Gastroesophageal sphincter (tissue), 4 donors: ENCODE data around the gene OR7A5. TPM values are rescaled to one million over a fixed set of nuclear protein-coding genes. Genes with fewer than 3 reads are reported as not detected.
"Not testable (repeated sequence)": the region's sequence is repeated elsewhere in the genome, so short reads cannot be mapped to it uniquely, and the experiment has no call there.

Experiments used
- ATAC-seq: fragments of 150-250 bp; one replicate; pipeline ENCODE4 v1.9.1; 2016; ENCODE audit warnings: mild to moderate bottlenecking, moderate library complexity
- H3K27ac ChIP-seq, 4 donors: fragments of 200-600 bp; sonication (generic) in 3 of 4; 1 replicate in 3 of 4; 2 replicates in 1 of 4; pipeline ENCODE4 v1.5.1; 2016 to 2019
- H3K27me3 ChIP-seq: fragments of 200-600 bp; sonication (generic); one replicate; pipeline ENCODE4 v1.5.1; 2019
- H3K36me3 ChIP-seq, 2 donors: fragments of 200-600 bp; sonication (generic); one replicate each; pipeline ENCODE4 v1.5.1; 2019; ENCODE audit warnings: control low read depth in 1 of 2
- H3K4me1 ChIP-seq, 3 donors: fragments of 200-600 bp; sonication (generic); 1 replicate in 2 of 3; 2 replicates in 1 of 3; pipeline ENCODE4 v1.5.1; 2016 to 2019; ENCODE audit warnings: control low read depth in 2 of 3
- H3K4me3 ChIP-seq, 2 donors: fragments of 200-600 bp; sonication (generic); one replicate each; pipeline ENCODE4 v1.5.1; 2019; ENCODE audit warnings: mild to moderate bottlenecking in 1 of 2, moderate library complexity in 1 of 2
- H3K9me3 ChIP-seq, 3 donors: fragments of 200-600 bp; sonication (generic); one replicate each; pipeline ENCODE4 v1.5.1; 2017 to 2019; ENCODE audit warnings: control low read depth in 2 of 3
- EP300 ChIP-seq: sonication (generic); formaldehyde crosslinking; IDR thresholded peaks from one replicate; pipeline ENCODE4 v1.6.1; 2017; ENCODE audit warnings: antibody characterized with exemption, mild to moderate bottlenecking
- POLR2A ChIP-seq, 2 donors: fragments of 450-650 bp; IDR thresholded peaks; one replicate each; pipeline ENCODE4 v1.6.1; 2017; ENCODE audit warnings: antibody characterized with exemption in 2 of 2, mild to moderate bottlenecking in 2 of 2, moderate library complexity in 1 of 2
- POLR2AphosphoS5 ChIP-seq: sonication (generic); formaldehyde crosslinking; IDR thresholded peaks from one replicate; pipeline ENCODE4 v1.6.1; 2017; ENCODE audit warnings: antibody characterized with exemption
- WGBS, 2 donors: methylation state at CpG; one replicate each; pipeline ENCODE4 v1.1.5; 2018; ENCODE audit warnings: low coverage in 1 of 2; 5-methylcytosine and 5-hydroxymethylcytosine counted together
- small RNA-seq, 4 donors: library from RNA; depleted of rRNA; stranded (forward); fragments of <200 nt; gene quantifications; one replicate each; pipeline ENCODE3, GENCODE V24; 2016
- total RNA-seq, 4 donors: library from RNA; depleted of rRNA; stranded (reverse); fragments of >200 nt; gene quantifications; one replicate each; pipeline ENCODE4 v1.1.0, GENCODE V29; 2016
- TF ChIP-seq, protein P1 (sequence below), 4 experiments: fragments of 200-600 bp in 2 of 4; fragments of 450-650 bp in 2 of 4; sonication (generic) in 1 of 4; IDR thresholded peaks; one replicate each; pipeline ENCODE4 v1.5.1; 2017 to 2019; ENCODE audit warnings: antibody characterized with exemption in 4 of 4, mild to moderate bottlenecking in 2 of 4, moderate library complexity in 2 of 4

OR7A5 gene
- total RNA-seq, 4 donors from 2014 or later: not detected

DNA sequence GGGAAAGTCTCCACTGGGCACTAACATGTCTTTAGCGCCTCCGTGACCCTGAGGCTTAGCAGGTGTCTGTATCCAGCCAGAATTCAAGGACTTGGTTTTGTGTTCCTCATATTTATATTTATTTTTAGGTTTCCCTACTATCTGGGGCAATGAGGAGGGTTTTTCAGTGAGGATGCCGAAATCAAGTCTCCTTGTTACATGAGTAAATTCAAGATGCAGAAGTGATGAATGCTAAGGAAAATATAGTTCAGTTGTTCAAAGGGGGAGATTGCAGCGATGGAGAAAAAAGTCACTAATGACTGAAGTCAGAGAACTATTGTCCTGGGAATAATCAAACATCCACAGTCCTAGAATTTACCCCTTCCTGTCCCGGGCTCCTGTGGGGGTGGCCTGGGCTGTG is 55.8 kb downstream of the OR7A5 start:
- Histone ChIP-seq H3K36me3 (no peaks in the 10 kb centered on the region), H3K27ac (no peak overlapping the region), H3K9me3 (no peaks in the 10 kb centered on the region), H3K4me1 (peaks cover 0 to 7% (median 0%) of the 10 kb centered on the region in 3 donors), H3K4me3 (no peak overlapping the region), H3K27me3 (peaks cover 62% of the 10 kb centered on the region)
- no peak for ATAC-seq
- 32 to 44% methylated on average over 3 to 5 of the region's 5 CpGs for WGBS, 2 donors
- TF ChIP-seq POLR2AphosphoS5 (no peak), POLR2A (IDR thresholded peaks at IDR 0.05) (no peak), EP300 (no peak)
- TF ChIP-seq, protein P1, sequence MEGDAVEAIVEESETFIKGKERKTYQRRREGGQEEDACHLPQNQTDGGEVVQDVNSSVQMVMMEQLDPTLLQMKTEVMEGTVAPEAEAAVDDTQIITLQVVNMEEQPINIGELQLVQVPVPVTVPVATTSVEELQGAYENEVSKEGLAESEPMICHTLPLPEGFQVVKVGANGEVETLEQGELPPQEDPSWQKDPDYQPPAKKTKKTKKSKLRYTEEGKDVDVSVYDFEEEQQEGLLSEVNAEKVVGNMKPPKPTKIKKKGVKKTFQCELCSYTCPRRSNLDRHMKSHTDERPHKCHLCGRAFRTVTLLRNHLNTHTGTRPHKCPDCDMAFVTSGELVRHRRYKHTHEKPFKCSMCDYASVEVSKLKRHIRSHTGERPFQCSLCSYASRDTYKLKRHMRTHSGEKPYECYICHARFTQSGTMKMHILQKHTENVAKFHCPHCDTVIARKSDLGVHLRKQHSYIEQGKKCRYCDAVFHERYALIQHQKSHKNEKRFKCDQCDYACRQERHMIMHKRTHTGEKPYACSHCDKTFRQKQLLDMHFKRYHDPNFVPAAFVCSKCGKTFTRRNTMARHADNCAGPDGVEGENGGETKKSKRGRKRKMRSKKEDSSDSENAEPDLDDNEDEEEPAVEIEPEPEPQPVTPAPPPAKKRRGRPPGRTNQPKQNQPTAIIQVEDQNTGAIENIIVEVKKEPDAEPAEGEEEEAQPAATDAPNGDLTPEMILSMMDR (IDR thresholded peaks at IDR 0.05): no peak

DNA sequence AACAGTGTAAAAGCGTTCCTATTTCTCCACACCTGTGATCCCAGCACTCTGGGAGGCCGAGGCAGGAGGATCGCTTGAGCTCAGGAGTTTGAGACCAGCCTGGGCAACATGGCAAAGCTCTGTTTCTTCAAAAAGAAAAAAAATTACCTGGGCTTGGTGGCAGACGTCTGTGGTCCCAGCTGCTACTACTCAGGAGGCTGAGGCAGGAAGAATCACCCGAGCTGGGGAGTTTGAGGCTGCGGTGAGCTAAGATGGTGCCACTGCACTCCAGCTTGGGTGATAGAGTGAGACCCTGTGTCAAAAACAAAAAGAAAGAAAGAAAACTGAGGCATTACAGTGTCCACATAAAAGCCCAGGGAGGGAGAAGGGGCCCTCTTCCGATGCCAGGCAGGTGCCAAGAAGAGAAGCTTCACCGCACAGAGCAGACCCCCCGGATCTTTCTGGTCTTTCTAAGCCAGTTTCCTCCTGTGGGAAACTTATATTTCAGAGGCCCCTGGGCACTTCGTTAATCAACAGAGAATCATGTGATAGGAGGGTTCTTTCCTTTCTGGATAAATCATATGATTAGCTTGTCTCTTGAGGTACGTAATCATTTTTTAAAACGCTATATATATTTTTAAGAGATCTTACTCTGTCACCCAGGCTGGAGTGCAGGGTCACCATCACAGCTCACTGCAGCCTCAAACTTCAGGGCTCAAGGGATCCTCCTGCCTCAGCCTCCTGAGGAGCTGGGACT is 56.7 kb downstream of the OR7A5 start, which contains the start of gene ADGRE2:
TSS of gene ADGRE2 (minus strand) at position 451 of the 736 bp plus-strand sequence. CDS start 1,804 bp downstream, outside the sequence.
- not testable (repeated sequence) for H3K27ac ChIP-seq, H3K4me3 ChIP-seq, H3K9me3 ChIP-seq, H3K4me1 ChIP-seq, H3K36me3 ChIP-seq, ATAC-seq
- 61 to 80% methylated on average over 1 to 7 of the region's 12 CpGs for WGBS, 2 donors
- peaks cover 68% of the 10 kb centered on the region for H3K27me3 ChIP-seq

DNA sequence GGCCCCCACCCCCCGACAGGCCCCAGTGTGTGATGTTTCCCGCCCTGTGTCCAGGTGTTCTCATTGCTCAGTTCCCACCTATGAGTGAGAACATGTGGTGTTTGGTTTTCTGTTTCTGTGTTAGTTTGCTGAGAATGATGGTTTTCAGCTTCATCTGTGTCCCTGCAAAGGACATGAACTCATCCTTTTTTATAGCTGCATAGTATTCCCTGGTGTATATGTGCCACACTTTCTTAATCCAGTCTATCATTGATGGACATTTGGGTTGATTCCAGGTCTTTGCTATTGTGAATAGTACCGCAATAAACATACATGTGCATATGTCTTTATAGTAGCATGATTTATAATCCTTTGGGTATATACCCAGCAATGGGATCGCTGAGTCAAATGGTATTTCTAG is 57.3 kb downstream of the OR7A5 start:
- WGBS, 2 donors: 89 to 100% methylated on average over 2 to 4 of the region's 4 CpGs
- H3K9me3 ChIP-seq, ATAC-seq, H3K27ac ChIP-seq, H3K4me1 ChIP-seq, H3K36me3 ChIP-seq, H3K4me3 ChIP-seq: not testable (repeated sequence)
- H3K27me3 ChIP-seq: peaks cover 72% of the 10 kb centered on the region

Small RNA genes within 50 kb of the gene (small RNA-seq; reads per million reads assigned to genes)
- gene AC005255.1: 0 reads per million in 4 donors

Other genes with a start within 250 kb of the OR7A5 start
- gene ADGRE3, start 160.3 kb downstream of the OR7A5 start, total RNA-seq: not detected
- gene ZNF333, start 145.1 kb downstream of the OR7A5 start, total RNA-seq: 10 to 100 TPM; 22.6 to 35.6 (median 28.1) TPM
- gene ADGRE2, start 56.6 kb downstream of the OR7A5 start, total RNA-seq: 1 to 10 TPM; 1.0 to 4.4 (median 1.4) TPM
- not detected for gene OR7C1, start within 50 bp of the OR7A5 start, total RNA-seq
- not detected for gene OR7A10, start 13.7 kb upstream of the OR7A5 start, total RNA-seq
- gene OR7A17, start 50.9 kb upstream of the OR7A5 start, total RNA-seq: not detected
- not detected for gene OR7C2, start 106.3 kb upstream of the OR7A5 start, total RNA-seq
- under 1 TPM in 1 of 4 donors, not detected in 3; 0.23 TPM for gene SLC1A6, start 144.7 kb upstream of the OR7A5 start, total RNA-seq
- not detected for gene CASP14, start 214.3 kb upstream of the OR7A5 start, total RNA-seq
- not detected for gene OR1I1, start 247.0 kb upstream of the OR7A5 start, total RNA-seq